A673 (cell line): ENCODE measurements around the gene RALB.

Source experiments
- EZH2 ChIP-seq: fragments of 200-600 bp; sonication (generic); IDR thresholded peaks from 2 replicates; pipeline ENCODE4 v1.6.1; 2017; ENCODE audit warnings: borderline replicate concordance, low read depth, mild to moderate bottlenecking, mixed read lengths, antibody characterized with exemption, low read length; ENCODE audit not compliant: poor library complexity, severe bottlenecking
- TF ChIP-seq, protein P1 (sequence below): fragments of 300-800, 200-600 bp; sonication (generic); conservative IDR thresholded peaks from 2 replicates; pipeline ENCODE4 v1.5.1; 2017; ENCODE audit warnings: low read depth, mild to moderate bottlenecking, antibody characterized with exemption, low read length, moderate library complexity, mixed read lengths

DNA sequence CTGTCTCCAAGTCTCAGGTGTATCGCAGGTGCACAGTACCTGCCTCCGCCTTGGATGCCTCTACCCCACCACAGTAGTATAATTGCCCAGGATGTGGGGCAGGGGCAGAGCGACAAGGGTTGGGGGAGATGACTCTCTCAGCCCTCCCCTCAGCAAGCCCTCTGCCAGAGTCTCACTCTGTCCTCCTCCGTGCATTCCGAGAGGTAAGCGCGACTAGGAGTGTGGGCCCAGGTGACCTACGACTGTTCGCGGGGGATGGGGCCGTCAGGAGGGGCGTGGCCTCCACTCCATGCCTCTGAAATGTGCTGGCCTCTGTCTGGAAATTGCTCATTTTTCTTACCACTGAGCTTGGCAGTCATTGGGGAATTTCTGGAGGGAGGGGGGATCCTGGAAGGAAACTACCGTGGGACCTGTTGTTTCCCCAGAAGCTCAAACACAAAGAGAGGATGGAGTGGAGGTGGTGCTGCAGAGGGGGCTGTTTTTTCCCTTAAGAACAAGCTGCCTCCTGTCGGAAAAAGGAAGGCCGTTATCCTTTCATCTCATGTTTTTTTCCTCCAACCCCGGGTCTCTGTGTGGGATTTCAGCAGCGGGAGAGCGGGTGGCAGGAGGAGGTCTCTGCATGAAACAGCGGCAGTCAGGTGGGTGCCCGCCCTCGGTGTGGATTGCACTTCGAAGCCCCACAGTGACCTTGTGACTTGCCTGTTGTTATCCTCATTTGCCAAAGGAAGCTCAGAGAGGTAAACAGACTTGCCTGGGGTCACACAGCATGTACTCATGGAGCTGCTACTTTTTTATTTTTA, 13.0 kb upstream of the RALB start:
- no peak for TF ChIP-seq EZH2
- TF ChIP-seq, protein P1, sequence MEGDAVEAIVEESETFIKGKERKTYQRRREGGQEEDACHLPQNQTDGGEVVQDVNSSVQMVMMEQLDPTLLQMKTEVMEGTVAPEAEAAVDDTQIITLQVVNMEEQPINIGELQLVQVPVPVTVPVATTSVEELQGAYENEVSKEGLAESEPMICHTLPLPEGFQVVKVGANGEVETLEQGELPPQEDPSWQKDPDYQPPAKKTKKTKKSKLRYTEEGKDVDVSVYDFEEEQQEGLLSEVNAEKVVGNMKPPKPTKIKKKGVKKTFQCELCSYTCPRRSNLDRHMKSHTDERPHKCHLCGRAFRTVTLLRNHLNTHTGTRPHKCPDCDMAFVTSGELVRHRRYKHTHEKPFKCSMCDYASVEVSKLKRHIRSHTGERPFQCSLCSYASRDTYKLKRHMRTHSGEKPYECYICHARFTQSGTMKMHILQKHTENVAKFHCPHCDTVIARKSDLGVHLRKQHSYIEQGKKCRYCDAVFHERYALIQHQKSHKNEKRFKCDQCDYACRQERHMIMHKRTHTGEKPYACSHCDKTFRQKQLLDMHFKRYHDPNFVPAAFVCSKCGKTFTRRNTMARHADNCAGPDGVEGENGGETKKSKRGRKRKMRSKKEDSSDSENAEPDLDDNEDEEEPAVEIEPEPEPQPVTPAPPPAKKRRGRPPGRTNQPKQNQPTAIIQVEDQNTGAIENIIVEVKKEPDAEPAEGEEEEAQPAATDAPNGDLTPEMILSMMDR: no peak
